Measurements from ENCODE around the gene MRM1.

The MRM1 gene

GRCh38 chr17:36632916-36633771 lies 31.8 kb downstream of the MRM1 start:
- no peak for DNase-seq

- no peak for DNase-seq
These were observed 39.0 kb downstream of the MRM1 start for GRCh38 chr17:36640346-36640745.

GRCh38 chr17:36640836-36641235 lies 39.5 kb downstream of the MRM1 start:
- DNase-seq, result no peak

- no peak for DNase-seq
These were observed 40.0 kb downstream of the MRM1 start for GRCh38 chr17:36641331-36641876.

- DNase-seq, result no peak
These were observed 40.8 kb downstream of the MRM1 start for GRCh38 chr17:36641877-36642845.

GRCh38 chr17:36643086-36643685 lies 41.8 kb downstream of the MRM1 start:
- no peak for DNase-seq

- DNase-seq, result no peak
These were observed 44.0 kb downstream of the MRM1 start for GRCh38 chr17:36645422-36645821.

GRCh38 chr17:36647636-36648035 lies 46.3 kb downstream of the MRM1 start:
- no peak for DNase-seq

- DNase-seq, result no peak
These were observed 48.9 kb downstream of the MRM1 start for GRCh38 chr17:36650096-36650775.

GRCh38 chr17:36653374-36653773 lies 52.0 kb downstream of the MRM1 start:
- no peak for DNase-seq

- DNase-seq, result no peak
These were observed 52.5 kb downstream of the MRM1 start for GRCh38 chr17:36653856-36654255.

GRCh38 chr17:36655726-36656125 lies 54.3 kb downstream of the MRM1 start:
- DNase-seq, result no peak

- no peak for DNase-seq
These were observed 56.0 kb downstream of the MRM1 start for GRCh38 chr17:36657390-36657762.

- DNase-seq, result no peak
These were observed 56.5 kb downstream of the MRM1 start for GRCh38 chr17:36657763-36658490.

Measured in CD4-positive, alpha-beta T cell treated with Interleukin-10 for 1 hour (primary cell).